ENCODE data around the gene LY86. TPM values are rescaled to one million over a fixed set of nuclear protein-coding genes. Genes with fewer than 3 reads are reported as not detected.

LY86 gene
- total RNA-seq, 1 donor from 2014 or later = 1.2 TPM

DNA sequence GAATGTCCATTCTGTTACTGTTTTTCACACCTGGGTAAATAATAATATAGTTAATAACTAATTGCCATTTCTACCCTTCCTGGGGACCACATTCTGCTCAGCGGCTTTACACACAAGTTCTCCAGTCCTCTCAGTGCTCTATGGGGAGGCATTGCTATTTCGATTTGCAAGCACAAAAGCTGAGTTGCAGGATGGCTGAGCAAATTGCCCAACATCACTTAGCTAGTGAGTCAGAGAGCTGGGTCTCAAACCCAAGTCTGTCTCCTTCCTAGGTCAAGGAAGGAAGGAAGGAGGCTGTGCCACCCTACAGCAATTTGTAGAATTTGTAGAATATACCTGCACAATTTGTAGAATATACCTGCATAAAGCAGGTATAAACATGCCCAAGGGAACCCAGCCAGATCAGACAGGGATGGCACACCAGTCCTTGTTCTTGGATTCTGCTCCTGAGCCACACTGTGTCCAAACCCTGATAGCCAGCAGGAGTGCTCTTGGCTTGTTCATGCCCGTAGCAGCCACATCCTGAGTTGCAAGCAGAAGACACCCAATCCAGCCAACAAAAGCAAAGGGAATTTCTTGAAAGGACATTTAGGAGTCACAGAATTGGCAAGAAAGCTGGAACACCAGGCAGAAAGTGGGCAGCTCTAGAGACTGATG is 56.9 kb downstream of the LY86 start:
- Histone ChIP-seq H3K9me3 (replicated peaks) (peaks cover 6% of the 10 kb centered on the region), H3K36me3 (no peaks in the 10 kb centered on the region), H3K4me3 (no peak overlapping the region), H3K27ac (replicated peaks) (no peak overlapping the region), H3K27me3 (ENCODE audit: low read depth) (no peaks in the 10 kb centered on the region), H3K4me1 (peaks cover 5% of the 10 kb centered on the region)
- DNase-seq = no peak
- intact Hi-C loops (cut with micrococcal nuclease) = no loop called here
- TF ChIP-seq, protein P1, sequence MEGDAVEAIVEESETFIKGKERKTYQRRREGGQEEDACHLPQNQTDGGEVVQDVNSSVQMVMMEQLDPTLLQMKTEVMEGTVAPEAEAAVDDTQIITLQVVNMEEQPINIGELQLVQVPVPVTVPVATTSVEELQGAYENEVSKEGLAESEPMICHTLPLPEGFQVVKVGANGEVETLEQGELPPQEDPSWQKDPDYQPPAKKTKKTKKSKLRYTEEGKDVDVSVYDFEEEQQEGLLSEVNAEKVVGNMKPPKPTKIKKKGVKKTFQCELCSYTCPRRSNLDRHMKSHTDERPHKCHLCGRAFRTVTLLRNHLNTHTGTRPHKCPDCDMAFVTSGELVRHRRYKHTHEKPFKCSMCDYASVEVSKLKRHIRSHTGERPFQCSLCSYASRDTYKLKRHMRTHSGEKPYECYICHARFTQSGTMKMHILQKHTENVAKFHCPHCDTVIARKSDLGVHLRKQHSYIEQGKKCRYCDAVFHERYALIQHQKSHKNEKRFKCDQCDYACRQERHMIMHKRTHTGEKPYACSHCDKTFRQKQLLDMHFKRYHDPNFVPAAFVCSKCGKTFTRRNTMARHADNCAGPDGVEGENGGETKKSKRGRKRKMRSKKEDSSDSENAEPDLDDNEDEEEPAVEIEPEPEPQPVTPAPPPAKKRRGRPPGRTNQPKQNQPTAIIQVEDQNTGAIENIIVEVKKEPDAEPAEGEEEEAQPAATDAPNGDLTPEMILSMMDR (IDR thresholded peaks at IDR 0.05; ENCODE audit: borderline replicate concordance) = no peak

DNA sequence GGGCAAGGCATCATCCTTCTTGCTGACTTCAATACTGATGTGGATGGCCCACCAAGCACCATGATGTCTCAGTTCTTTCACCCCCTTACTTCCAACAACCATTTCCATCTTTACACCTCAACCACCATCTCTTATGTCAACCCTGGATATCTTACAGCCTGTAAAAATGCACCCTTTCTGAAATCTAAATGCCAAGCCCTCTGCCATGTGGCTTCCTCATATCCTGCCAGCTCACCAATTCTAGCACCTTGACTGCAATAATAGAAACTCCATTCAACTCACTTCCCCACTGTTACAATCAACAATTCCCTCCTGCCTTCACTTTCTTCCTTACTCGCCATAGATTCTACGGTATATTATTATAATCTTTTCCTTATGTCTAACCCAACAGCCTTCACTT is 57.9 kb downstream of the LY86 start:
- TF ChIP-seq, protein P1 (IDR thresholded peaks at IDR 0.05; ENCODE audit: borderline replicate concordance) = no peak
- Histone ChIP-seq H3K4me3 (no peak overlapping the region), H3K36me3 (no peaks in the 10 kb centered on the region), H3K27ac (replicated peaks) (no peak overlapping the region), H3K9me3 (replicated peaks) (peaks cover 6% of the 10 kb centered on the region), H3K4me1 (peaks cover 9% of the 10 kb centered on the region), H3K27me3 (ENCODE audit: low read depth) (no peaks in the 10 kb centered on the region)
- intact Hi-C loops (cut with micrococcal nuclease) = no loop called here
- DNase-seq = no peak

DNA sequence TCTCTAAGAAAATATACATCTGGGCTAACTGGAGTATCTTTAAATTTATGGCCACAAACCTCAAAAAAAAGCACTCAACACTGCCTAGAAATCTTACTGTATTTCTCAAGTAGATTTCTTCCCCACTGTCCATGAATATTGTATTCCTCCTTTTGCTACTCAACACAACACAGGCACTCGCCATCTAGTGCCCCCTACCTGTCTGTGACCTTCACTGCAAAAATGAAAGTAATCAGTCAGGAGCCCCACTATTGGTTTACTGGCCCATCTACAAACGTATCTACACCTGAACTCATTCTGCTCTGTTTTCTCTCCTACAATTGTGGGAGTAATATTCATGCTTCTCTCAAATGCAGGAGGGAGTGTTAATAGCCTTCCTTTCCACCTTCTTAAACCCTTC is 58.3 kb downstream of the LY86 start:
- H3K36me3 ChIP-seq = no peaks in the 10 kb centered on the region
- TF ChIP-seq, protein P1 (IDR thresholded peaks at IDR 0.05; ENCODE audit: borderline replicate concordance) = no peak
- H3K4me1 ChIP-seq = peaks cover 9% of the 10 kb centered on the region
- no peak for DNase-seq
- H3K9me3 ChIP-seq (replicated peaks) = peaks cover 6% of the 10 kb centered on the region
- no peak overlapping the region for H3K4me3 ChIP-seq
- intact Hi-C loops (cut with micrococcal nuclease) = no loop called here
- H3K27me3 ChIP-seq (ENCODE audit: low read depth) = no peaks in the 10 kb centered on the region
- H3K27ac ChIP-seq (replicated peaks) = no peak overlapping the region

DNA sequence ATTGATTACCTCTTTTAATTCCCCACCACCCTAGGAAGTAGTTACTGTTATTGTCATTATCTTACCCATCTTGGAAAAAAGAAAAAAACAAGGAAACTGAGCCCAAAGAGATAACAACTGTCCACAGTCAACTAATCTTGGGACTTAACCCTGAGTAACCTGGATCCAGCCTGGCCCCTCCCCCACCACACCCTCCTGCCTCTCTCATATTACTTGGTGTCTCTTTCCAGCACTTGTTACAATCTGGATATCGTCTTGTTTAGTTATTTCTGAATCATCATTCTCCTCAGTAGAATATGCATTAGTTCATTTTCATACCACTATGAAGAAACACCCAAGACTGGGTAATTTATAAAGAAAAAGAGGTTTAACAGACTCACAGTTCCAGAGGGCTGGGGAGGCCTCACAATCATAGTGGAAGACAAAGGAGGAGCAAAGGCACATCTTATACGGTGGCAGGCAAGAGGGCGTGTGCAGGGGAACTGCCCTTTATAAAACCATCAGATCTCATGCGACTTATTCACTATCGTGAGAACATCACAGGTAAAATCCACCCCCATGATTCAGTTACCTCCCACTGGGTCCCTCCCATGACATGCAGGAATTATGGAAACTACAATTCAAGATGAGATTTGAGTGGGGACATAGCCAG is 60.3 kb downstream of the LY86 start:
- H3K27ac ChIP-seq (replicated peaks) = no peak overlapping the region
- H3K9me3 ChIP-seq (replicated peaks) = peaks cover 6% of the 10 kb centered on the region
- TF ChIP-seq, protein P1 (IDR thresholded peaks at IDR 0.05; ENCODE audit: borderline replicate concordance) = no peak
- no peaks in the 10 kb centered on the region for H3K27me3 ChIP-seq (ENCODE audit: low read depth)
- no peak overlapping the region for H3K4me3 ChIP-seq
- no peak for DNase-seq
- peaks cover 18% of the 10 kb centered on the region for H3K4me1 ChIP-seq
- intact Hi-C loops (cut with micrococcal nuclease) = no loop called here
- no peaks in the 10 kb centered on the region for H3K36me3 ChIP-seq

DNA sequence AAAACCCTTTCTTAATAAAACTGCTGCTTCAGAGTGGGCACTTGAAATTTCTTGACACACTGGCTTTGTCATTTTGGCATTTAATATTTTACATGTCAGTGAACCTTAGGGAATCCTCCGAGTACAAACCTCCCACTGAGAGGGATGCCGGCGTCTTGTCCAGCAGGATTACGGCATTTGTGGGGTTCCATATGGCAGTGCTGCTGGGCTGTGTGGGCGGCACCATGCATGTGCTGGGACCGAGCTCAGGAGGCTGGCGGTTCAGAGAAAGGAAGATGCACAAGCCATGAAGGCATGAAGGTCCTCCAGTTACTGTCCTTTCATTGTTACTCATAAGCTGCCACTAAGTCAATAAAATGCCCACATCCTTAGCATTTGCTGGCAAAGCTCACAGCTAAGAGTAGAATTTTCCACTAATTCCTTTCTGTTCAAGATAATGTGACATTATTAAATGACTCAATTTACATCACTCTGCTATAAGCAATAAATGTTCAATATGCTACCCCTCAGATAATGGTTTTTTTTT is 61.4 kb downstream of the LY86 start:
- peaks cover 6% of the 10 kb centered on the region for H3K9me3 ChIP-seq (replicated peaks)
- DNase-seq = no peak
- peaks cover 28% of the 10 kb centered on the region for H3K4me1 ChIP-seq
- intact Hi-C loops (cut with micrococcal nuclease) = no loop called here
- H3K36me3 ChIP-seq = no peaks in the 10 kb centered on the region
- H3K27me3 ChIP-seq (ENCODE audit: low read depth) = no peaks in the 10 kb centered on the region
- H3K4me3 ChIP-seq = no peak overlapping the region
- no peak overlapping the region for H3K27ac ChIP-seq (replicated peaks)
- TF ChIP-seq, protein P1 (IDR thresholded peaks at IDR 0.05; ENCODE audit: borderline replicate concordance) = no peak

Data from left ventricle myocardium inferior (tissue), 1 donor.